Transverse colon (tissue), 4 donors: ENCODE measurements around the gene ARHGAP33. TPM values are rescaled to one million over a fixed set of nuclear protein-coding genes. Genes with fewer than 3 reads are reported as not detected.
"Not testable (repeated sequence)": the region's sequence is repeated elsewhere in the genome, so short reads cannot be mapped to it uniquely, and the experiment has no call there.

Experiments used
- DNase-seq: peaks from one replicate; pipeline ENCODE4 v3.0.0-alpha.2; 2019
- H3K27ac ChIP-seq, 4 donors: fragments of 200-600 bp; sonication (generic); 2 replicates each; pipeline ENCODE4 v1.5.1; 2016 to 2018; ENCODE audit warnings: inconsistent platforms in 4 of 4
- H3K27me3 ChIP-seq: fragments of 200-600 bp; sonication (generic); 2 replicates; pipeline ENCODE4 v1.5.1; 2017; ENCODE audit warnings: inconsistent platforms
- H3K36me3 ChIP-seq, 4 donors: fragments of 200-600 bp; sonication (generic); 2 replicates each; pipeline ENCODE4 v1.5.1; 2017 to 2019; ENCODE audit warnings: inconsistent platforms in 4 of 4
- H3K4me1 ChIP-seq, 4 donors: fragments of 200-600 bp; sonication (generic); 2 replicates each; pipeline ENCODE4 v1.5.1; 2017 to 2020; ENCODE audit warnings: inconsistent platforms in 4 of 4
- H3K4me3 ChIP-seq, 4 donors: fragments of 200-600 bp; sonication (generic); 1 replicate in 1 of 4; 2 replicates in 3 of 4; pipeline versions ENCODE4 v1.5.1 to v1.6.1; 2017 to 2019; ENCODE audit warnings: inconsistent platforms in 4 of 4
- H3K9me3 ChIP-seq, 2 donors: fragments of 200-600 bp; sonication (generic); 2 replicates each; pipeline ENCODE4 v1.5.1; 2017 to 2019; ENCODE audit warnings: inconsistent platforms in 2 of 2
- EP300 ChIP-seq: sonication (generic); formaldehyde crosslinking; IDR thresholded peaks from one replicate; pipeline ENCODE4 v1.6.1; 2017; ENCODE audit warnings: antibody characterized with exemption, low read depth
- POLR2A ChIP-seq: fragments of 450-650 bp; IDR thresholded peaks from one replicate; pipeline ENCODE4 v1.6.1; 2016; ENCODE audit warnings: antibody characterized with exemption, mild to moderate bottlenecking, moderate library complexity
- POLR2AphosphoS5 ChIP-seq, 3 donors: sonication (generic); formaldehyde crosslinking; IDR thresholded peaks; one replicate each; pipeline ENCODE4 v1.6.1; 2016; ENCODE audit warnings: antibody characterized with exemption in 3 of 3
- WGBS, 2 donors: methylation state at CpG; one replicate each; pipeline ENCODE4 v1.1.5; 2018; ENCODE audit warnings: low coverage in 1 of 2; 5-methylcytosine and 5-hydroxymethylcytosine counted together
- in situ Hi-C, 4 donors: fragments of 200-750 bp; cut with MboI; loops; one replicate each; pipeline versions ENCODE4 v1.15.0 to v1.15.1; 2017; ENCODE audit warnings: low sequenced_read_pairs in 3 of 4, low pct_ligation_motif_present in 1 of 4, low pct_unique_long_range_greater_than_20kb in 1 of 4
- intact Hi-C: fragments of 100-400 bp; cut with DNase I; formaldehyde crosslinking; loops from one replicate; pipeline ENCODE4 v1.15.1; 2023; ENCODE audit warnings: low total_unique reads
- total RNA-seq, 4 donors: library from RNA; depleted of rRNA; stranded (reverse); fragments of >200 nt; gene quantifications; one replicate each; pipeline ENCODE4 v1.1.0, GENCODE V29; 2016
- TF ChIP-seq, protein P1 (sequence below), 5 experiments: fragments of 200-600 bp in 3 of 5; fragments of 450-650 bp in 2 of 5; sonication (generic) in 3 of 5; IDR thresholded peaks; 1 replicate in 2 of 5; 2 replicates in 3 of 5; pipeline ENCODE4 v1.5.1; 2016 to 2017; ENCODE audit warnings: antibody characterized with exemption in 5 of 5, inconsistent platforms in 3 of 5, mild to moderate bottlenecking in 2 of 5, moderate library complexity in 1 of 5

ARHGAP33 gene
- total RNA-seq, 4 donors from 2014 or later, result 6.7 to 70.3 (median 17.2) TPM

DNA sequence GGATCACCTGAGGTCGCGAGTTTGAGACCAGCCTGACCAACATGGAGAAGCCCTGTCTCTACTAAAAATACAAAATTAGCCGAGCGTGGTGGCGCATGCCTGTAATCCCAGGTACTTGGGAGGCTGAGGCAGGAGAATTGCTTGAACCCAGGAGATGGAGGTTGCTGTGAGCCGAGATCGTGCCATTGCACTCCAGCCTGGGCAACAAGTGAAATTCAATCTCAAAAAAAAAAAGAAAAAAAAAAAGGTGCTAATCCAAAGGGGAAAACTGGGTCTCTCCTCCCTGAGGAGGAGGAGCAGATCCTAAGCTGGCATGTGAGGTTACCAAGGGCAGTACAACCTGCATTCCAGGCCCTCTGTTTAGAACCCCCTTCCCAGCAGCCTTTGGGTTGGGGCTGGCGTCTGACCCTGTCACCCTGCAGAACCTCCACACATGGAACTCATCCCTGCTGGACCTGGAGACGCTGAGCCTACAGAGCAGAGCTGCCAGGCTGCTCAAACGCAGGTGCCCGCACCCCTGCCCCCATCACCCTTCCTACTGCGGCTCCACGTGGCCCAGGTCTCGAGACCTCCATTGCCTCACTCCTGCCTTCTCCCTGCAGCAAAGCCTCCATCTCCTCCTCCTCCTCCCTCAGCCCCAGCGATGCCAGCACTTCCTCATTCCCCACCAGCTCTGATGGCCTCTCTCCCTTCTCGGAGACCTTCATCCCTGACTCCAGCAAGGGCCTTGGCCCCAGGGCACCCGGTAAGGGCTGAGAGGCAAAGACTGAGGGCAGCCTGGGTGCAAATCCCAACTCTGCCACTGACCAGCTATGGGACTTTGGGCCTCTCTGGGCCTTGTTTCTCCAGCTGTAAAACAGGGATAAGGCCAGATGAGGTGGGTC, 10.7 kb upstream of the ARHGAP33 start:
- DNase-seq, result no peak
- in situ Hi-C loops, result no loop called here

DNA sequence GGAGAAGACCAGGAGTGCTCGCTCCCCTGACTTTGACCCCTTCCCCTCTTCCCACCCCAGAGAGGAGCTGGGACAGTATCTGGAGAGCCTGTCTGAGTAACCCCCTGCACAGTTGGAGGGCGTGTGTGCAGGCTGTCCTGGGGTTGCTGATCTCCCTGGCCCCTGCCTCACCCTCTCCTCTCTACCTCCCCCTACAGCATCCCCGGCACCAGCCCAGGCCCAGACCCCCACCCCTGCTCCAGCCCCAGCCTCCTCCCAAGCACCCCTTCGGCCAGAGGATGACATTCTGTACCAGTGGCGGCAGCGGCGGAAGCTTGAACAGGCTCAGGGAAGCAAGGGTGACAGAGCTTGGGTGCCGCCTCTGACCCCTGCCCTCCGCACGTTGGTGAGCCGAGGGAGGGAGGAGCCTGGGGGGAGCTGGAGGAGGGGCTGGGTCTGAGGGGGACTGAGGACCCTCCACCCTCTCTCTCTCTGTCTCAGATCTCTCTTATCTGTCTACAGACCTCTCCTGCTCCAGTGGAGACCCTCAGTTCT, 8.7 kb upstream of the ARHGAP33 start:
- Histone ChIP-seq H3K4me3 (no peak overlapping the region), H3K27ac (no peak overlapping the region), H3K4me1 (no peaks in the 10 kb centered on the region), H3K36me3 (peaks cover 0 to 18% (median 5%) of the 10 kb centered on the region in 4 donors), H3K9me3 (no peaks in the 10 kb centered on the region), H3K27me3 (no peaks in the 10 kb centered on the region)
- intact Hi-C loops, result no loop called here
- TF ChIP-seq POLR2AphosphoS5 (IDR thresholded peaks at IDR 0.05) (no peak), EP300 (no peak), POLR2A (no peak)
- TF ChIP-seq, protein P1, sequence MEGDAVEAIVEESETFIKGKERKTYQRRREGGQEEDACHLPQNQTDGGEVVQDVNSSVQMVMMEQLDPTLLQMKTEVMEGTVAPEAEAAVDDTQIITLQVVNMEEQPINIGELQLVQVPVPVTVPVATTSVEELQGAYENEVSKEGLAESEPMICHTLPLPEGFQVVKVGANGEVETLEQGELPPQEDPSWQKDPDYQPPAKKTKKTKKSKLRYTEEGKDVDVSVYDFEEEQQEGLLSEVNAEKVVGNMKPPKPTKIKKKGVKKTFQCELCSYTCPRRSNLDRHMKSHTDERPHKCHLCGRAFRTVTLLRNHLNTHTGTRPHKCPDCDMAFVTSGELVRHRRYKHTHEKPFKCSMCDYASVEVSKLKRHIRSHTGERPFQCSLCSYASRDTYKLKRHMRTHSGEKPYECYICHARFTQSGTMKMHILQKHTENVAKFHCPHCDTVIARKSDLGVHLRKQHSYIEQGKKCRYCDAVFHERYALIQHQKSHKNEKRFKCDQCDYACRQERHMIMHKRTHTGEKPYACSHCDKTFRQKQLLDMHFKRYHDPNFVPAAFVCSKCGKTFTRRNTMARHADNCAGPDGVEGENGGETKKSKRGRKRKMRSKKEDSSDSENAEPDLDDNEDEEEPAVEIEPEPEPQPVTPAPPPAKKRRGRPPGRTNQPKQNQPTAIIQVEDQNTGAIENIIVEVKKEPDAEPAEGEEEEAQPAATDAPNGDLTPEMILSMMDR (IDR thresholded peaks at IDR 0.05), result no peak
- DNase-seq, result no peak
- in situ Hi-C loops, result no loop called here
- 90 to 92% methylated on average over 9 to 11 of the region's 11 CpGs for WGBS, 2 donors

More for the DNA sequence above, 10.7 kb upstream of the ARHGAP33 start:
- intact Hi-C loops, result no loop called here
- H3K36me3 ChIP-seq, result peaks cover 0 to 18% (median 5%) of the 10 kb centered on the region in 4 donors
- no peaks in the 10 kb centered on the region for H3K9me3 ChIP-seq
- WGBS, 2 donors, result 92% methylated on average over 2 to 17 of the region's 17 CpGs
- TF ChIP-seq, protein P1 (IDR thresholded peaks at IDR 0.05), result no peak
- no peak for TF ChIP-seq POLR2AphosphoS5 (IDR thresholded peaks at IDR 0.05)
- TF ChIP-seq POLR2A, result no peak
- no peak for TF ChIP-seq EP300
- no peaks in the 10 kb centered on the region for H3K27me3 ChIP-seq
- H3K4me3 ChIP-seq, result no peak overlapping the region
- no peaks in the 10 kb centered on the region for H3K4me1 ChIP-seq
- no peak overlapping the region for H3K27ac ChIP-seq

DNA sequence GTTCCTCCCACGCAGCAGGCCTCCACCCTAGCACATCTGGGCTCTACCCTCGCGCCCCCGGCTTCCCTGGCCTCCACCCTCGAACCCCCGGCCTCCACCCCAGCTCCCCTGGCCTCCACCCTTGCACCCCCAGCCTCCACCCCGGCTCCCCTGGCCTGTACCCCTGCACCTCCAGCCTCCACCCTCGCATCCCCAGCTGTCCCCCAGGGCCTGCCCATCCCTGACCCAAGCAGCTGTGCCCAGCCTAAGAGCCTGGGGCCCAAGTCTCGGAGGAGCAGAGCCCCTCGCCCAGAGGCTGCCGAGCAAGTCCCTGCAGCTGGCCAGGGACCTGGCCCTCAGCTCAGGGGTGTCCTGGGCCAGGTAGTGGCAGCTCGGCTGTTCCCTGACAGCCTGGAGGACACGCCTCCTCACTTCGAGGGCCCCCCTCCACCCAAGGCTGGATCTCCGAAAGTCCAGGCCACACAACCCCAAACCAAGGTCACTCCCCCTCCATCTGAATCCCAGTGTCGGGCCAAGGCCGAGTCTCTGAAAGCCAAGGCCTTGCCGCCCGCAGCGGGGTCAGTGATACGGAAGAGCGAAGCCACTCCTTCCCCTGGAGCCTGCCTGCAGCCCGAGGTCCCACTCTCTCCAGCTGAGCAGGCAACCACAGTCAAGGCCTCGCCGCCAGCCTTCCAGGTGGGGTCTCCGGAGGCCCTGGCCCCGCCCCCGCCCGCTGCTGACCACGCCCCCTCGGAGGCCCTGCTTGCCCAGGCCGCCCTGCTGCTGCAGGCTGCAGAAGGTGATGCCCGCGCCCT, 7.9 kb upstream of the ARHGAP33 start:
- Histone ChIP-seq H3K4me3 (no peak overlapping the region), H3K4me1 (no peaks in the 10 kb centered on the region), H3K27ac (no peak overlapping the region), H3K27me3 (no peaks in the 10 kb centered on the region), H3K9me3 (no peaks in the 10 kb centered on the region), H3K36me3 (peaks cover 0 to 11% (median 5%) of the 10 kb centered on the region in 4 donors)
- intact Hi-C loops (no loop called here), in situ Hi-C loops (no loop called here)
- no peak for TF ChIP-seq POLR2AphosphoS5 (IDR thresholded peaks at IDR 0.05)
- no peak for TF ChIP-seq POLR2A
- no peak for TF ChIP-seq EP300
- TF ChIP-seq, protein P1 (IDR thresholded peaks at IDR 0.05), result no peak
- no peak for DNase-seq
- 85% methylated on average over 26 of the region's 34 CpGs; no CpG with 5 or more reads in 1 of the 2 donors for WGBS, 2 donors

DNA sequence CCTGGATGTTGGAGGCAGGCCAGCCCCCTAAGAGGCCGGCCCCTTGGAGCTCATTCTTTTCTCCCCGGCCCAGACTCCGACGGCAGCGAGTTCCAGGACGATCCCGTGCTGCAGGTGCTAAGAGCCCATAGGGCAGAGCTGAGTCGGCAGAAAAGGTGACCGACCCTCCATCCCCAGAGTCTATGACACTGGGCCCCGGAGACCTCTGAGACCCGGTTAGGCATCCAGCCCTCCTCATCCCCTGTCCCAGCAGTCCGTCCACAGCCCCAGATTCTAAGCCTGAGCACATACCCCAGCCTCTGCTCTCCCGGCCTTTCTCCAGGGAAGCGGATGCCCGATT, 7.3 kb upstream of the ARHGAP33 start:
- intact Hi-C loops (no loop called here), in situ Hi-C loops (no loop called here)
- no peaks in the 10 kb centered on the region for H3K9me3 ChIP-seq
- H3K36me3 ChIP-seq, result peaks cover 0 to 11% (median 5%) of the 10 kb centered on the region in 4 donors
- no peak for TF ChIP-seq EP300
- TF ChIP-seq, protein P1 (IDR thresholded peaks at IDR 0.05), result no peak
- TF ChIP-seq POLR2A, result no peak
- no peak for TF ChIP-seq POLR2AphosphoS5 (IDR thresholded peaks at IDR 0.05)
- 81 to 100% methylated on average over 3 to 14 of the region's 15 CpGs for WGBS, 2 donors
- H3K4me1 ChIP-seq, result no peaks in the 10 kb centered on the region
- H3K27ac ChIP-seq, result no peak overlapping the region
- no peak overlapping the region for H3K4me3 ChIP-seq
- H3K27me3 ChIP-seq, result no peaks in the 10 kb centered on the region
- DNase-seq, result no peak

DNA sequence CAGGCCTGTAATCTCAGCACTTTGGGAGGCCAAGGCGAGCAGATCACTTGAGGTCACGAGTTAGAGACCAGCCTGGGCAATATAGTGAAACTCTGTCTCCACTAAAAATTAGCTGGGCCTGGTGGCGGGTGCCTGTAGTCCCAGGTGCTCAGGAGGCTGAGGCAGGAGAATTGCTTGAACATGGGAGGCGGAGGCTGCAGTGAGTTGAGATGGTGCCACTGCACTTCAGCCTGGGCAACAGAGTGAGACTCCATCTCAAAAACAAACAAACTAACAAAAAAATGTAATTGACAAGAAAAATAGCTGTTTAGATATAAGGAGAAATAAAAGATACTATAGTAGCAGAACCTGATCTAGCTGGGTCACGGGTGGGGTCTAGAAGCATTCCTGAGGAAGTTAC, 3.0 kb upstream of the ARHGAP33 start:
- intact Hi-C loops, H3K9me3 ChIP-seq, H3K36me3 ChIP-seq, DNase-seq, H3K27ac ChIP-seq, H3K27me3 ChIP-seq, in situ Hi-C loops, H3K4me3 ChIP-seq: not testable (repeated sequence)
- WGBS, 2 donors, result 94% methylated on average over 3 to 5 of the region's 5 CpGs
- H3K4me1 ChIP-seq, result peaks cover 4 to 15% (median 13%) of the 10 kb centered on the region in 4 donors
